ENCODE data around the gene ENOX1. TPM values are rescaled to one million over a fixed set of nuclear protein-coding genes. Genes with fewer than 3 reads are reported as not detected.

Gene ENOX1
- polyA plus RNA-seq, 1 donor, result 3.0 TPM

GRCh38 chr13:43786472-43786765 lies 353 bp downstream of the ENOX1 start:
- DNase-seq, result peak in 1 of 2 donors; percentile 11
- peaks cover 40% of the 10 kb centered on the region for H3K27me3 ChIP-seq (ENCODE audit: control insufficient read depth, insufficient read depth, low read length)
- H3K9me3 ChIP-seq (ENCODE audit: control insufficient read depth, low read depth, low read length), result no peaks in the 10 kb centered on the region
- whole genome bisulfite sequencing (ENCODE audit: insufficient coverage, low lambda C conversion rate), result no CpG with 5 or more reads among the region's 28 CpGs
- H3K27ac ChIP-seq (ENCODE audit: low read length), result peak overlapping the region; percentile 33
- no peaks in the 10 kb centered on the region for H3K36me3 ChIP-seq (ENCODE audit: control insufficient read depth, insufficient read depth, low read length)
- no peaks in the 10 kb centered on the region for H3K4me1 ChIP-seq (ENCODE audit: control insufficient read depth, insufficient read depth, low read length)
- H3K4me3 ChIP-seq (ENCODE audit: low read length), result peak overlapping the region; percentile 48

DNA sequence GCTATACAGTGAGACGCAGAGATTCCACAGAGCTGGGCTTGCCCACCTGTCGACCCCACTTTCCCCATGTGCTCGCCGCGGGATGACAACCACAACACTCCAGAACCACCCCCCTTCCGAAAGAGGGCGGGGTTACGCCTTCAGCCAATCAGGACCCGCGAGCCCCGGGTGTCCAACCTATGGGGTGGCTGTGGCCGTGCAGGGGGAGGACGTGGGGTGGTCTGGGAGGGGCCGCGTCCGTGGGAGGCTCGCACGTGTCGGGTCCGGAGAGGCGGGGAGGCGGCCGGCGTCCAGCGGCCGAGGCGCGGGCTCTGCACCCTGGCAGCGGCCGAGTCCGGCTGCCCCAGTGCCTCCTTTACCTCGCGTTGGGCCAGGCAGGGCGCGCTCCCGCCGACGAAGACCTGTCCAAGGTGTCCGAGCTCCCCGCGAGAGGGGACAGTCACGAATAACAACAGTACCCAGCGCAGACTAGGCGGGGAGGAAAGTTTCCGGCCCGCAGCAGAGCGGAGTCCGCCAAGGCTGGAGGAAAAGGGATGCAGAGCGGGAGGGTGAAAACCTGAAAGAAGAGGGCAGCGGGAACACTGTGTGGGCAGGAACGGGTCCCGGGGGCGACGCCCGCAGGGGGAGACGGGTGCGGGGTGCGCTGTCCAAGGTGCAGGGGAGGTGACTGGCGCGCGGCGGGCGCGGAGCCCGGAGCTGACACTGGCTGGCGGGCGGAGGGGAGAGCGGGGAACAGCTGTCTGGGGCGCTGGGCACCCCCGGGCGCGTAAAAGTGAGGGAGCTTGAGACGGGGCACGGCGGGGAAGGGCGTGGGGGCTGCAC lies 911 bp downstream of the ENOX1 start:
- H3K27me3 ChIP-seq (ENCODE audit: control insufficient read depth, insufficient read depth, low read length), result peaks cover 40% of the 10 kb centered on the region
- peak overlapping the region; percentile 48 for H3K4me3 ChIP-seq (ENCODE audit: low read length)
- no peaks in the 10 kb centered on the region for H3K36me3 ChIP-seq (ENCODE audit: control insufficient read depth, insufficient read depth, low read length)
- no CpG with 5 or more reads among the region's 76 CpGs for WGBS (ENCODE audit: insufficient coverage, low lambda C conversion rate)
- DNase-seq, result peak; percentile 31 to 55
- no peak overlapping the region for H3K27ac ChIP-seq (ENCODE audit: low read length)
- H3K4me1 ChIP-seq (ENCODE audit: control insufficient read depth, insufficient read depth, low read length), result no peaks in the 10 kb centered on the region
- no peaks in the 10 kb centered on the region for H3K9me3 ChIP-seq (ENCODE audit: control insufficient read depth, low read depth, low read length)

- no peak overlapping the region for H3K27ac ChIP-seq (ENCODE audit: low read length)
- no peaks in the 10 kb centered on the region for H3K9me3 ChIP-seq (ENCODE audit: control insufficient read depth, low read depth, low read length)
- H3K36me3 ChIP-seq (ENCODE audit: control insufficient read depth, insufficient read depth, low read length), result no peaks in the 10 kb centered on the region
- H3K4me1 ChIP-seq (ENCODE audit: control insufficient read depth, insufficient read depth, low read length), result no peaks in the 10 kb centered on the region
- 38% methylated on average over 3 of the region's 10 CpGs for WGBS (ENCODE audit: insufficient coverage, low lambda C conversion rate)
- peak in 1 of 2 donors; percentile 7 for DNase-seq
- H3K27me3 ChIP-seq (ENCODE audit: control insufficient read depth, insufficient read depth, low read length), result peaks cover 40% of the 10 kb centered on the region
- H3K4me3 ChIP-seq (ENCODE audit: low read length), result no peak overlapping the region
Measured at GRCh38 chr13:43785261-43785649, 1.5 kb downstream of the ENOX1 start.

- Histone ChIP-seq H3K36me3 (ENCODE audit: control insufficient read depth, insufficient read depth, low read length) (no peaks in the 10 kb centered on the region), H3K27me3 (ENCODE audit: control insufficient read depth, insufficient read depth, low read length) (peaks cover 39% of the 10 kb centered on the region), H3K9me3 (ENCODE audit: control insufficient read depth, low read depth, low read length) (no peaks in the 10 kb centered on the region), H3K27ac (ENCODE audit: low read length) (no peak overlapping the region), H3K4me3 (ENCODE audit: low read length) (no peak overlapping the region), H3K4me1 (ENCODE audit: control insufficient read depth, insufficient read depth, low read length) (no peaks in the 10 kb centered on the region)
- no peak for DNase-seq
- 100% methylated on average over 1 of the region's 1 CpG for WGBS (ENCODE audit: insufficient coverage, low lambda C conversion rate)
Measured at GRCh38 chr13:43784496-43784895, 2.3 kb downstream of the ENOX1 start.

DNA sequence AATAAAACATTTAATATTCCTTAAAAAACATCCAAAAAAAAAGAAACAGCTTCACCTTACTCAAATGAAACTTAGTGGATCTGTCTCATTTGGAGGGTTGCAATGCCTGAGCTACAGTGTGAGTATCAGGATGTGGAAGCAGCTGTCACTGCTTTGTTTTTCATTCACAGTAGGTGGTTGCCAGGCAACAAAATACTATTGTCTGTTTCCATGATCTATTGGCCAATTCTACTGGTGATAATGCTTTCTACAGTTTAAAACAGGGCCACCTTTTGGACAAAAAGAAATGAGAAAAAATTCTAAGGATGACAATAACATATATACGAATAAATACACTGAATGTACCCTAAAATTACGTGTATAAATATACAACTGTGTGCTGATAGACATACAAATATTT lies 3.0 kb downstream of the ENOX1 start:
- WGBS (ENCODE audit: insufficient coverage, low lambda C conversion rate), result 90% methylated on average over 2 of the region's 2 CpGs
- H3K9me3 ChIP-seq (ENCODE audit: control insufficient read depth, low read depth, low read length), result no peaks in the 10 kb centered on the region
- H3K4me1 ChIP-seq (ENCODE audit: control insufficient read depth, insufficient read depth, low read length), result no peaks in the 10 kb centered on the region
- H3K27ac ChIP-seq (ENCODE audit: low read length), result no peak overlapping the region
- peaks cover 35% of the 10 kb centered on the region for H3K27me3 ChIP-seq (ENCODE audit: control insufficient read depth, insufficient read depth, low read length)
- H3K36me3 ChIP-seq (ENCODE audit: control insufficient read depth, insufficient read depth, low read length), result no peaks in the 10 kb centered on the region
- DNase-seq, result peak; percentile 17 to 62
- H3K4me3 ChIP-seq (ENCODE audit: low read length), result no peak overlapping the region

GRCh38 chr13:43782686-43783085 lies 4.1 kb downstream of the ENOX1 start:
- H3K9me3 ChIP-seq (ENCODE audit: control insufficient read depth, low read depth, low read length), result no peaks in the 10 kb centered on the region
- WGBS (ENCODE audit: insufficient coverage, low lambda C conversion rate), result 88% methylated on average over 1 of the region's 1 CpG
- H3K4me1 ChIP-seq (ENCODE audit: control insufficient read depth, insufficient read depth, low read length), result no peaks in the 10 kb centered on the region
- no peak overlapping the region for H3K27ac ChIP-seq (ENCODE audit: low read length)
- H3K36me3 ChIP-seq (ENCODE audit: control insufficient read depth, insufficient read depth, low read length), result no peaks in the 10 kb centered on the region
- no peak for DNase-seq
- no peak overlapping the region for H3K4me3 ChIP-seq (ENCODE audit: low read length)
- H3K27me3 ChIP-seq (ENCODE audit: control insufficient read depth, insufficient read depth, low read length), result peaks cover 24% of the 10 kb centered on the region

DNA sequence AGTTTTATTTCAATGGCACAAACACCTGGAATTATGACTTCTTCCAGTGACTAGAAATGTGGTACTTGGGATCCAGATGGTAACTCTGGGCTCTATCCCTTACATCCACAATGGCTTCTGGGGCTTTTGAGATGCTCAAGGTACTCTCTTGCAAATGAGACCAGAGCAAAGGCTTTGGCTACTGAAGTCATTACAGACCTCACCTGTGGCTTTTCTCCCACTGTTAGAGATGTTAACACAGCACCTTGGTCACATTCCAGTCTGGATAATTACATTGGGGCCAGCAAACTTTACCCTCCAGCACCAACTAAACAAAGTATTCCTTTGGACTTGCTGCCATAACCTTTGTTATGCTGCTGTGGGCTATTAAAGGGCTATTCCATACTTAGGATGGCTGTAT lies 6.1 kb downstream of the ENOX1 start:
- H3K27ac ChIP-seq (ENCODE audit: low read length), result no peak overlapping the region
- H3K9me3 ChIP-seq (ENCODE audit: control insufficient read depth, low read depth, low read length), result no peaks in the 10 kb centered on the region
- no peak overlapping the region for H3K4me3 ChIP-seq (ENCODE audit: low read length)
- no peaks in the 10 kb centered on the region for H3K4me1 ChIP-seq (ENCODE audit: control insufficient read depth, insufficient read depth, low read length)
- no peak for DNase-seq
- peaks cover 6% of the 10 kb centered on the region for H3K27me3 ChIP-seq (ENCODE audit: control insufficient read depth, insufficient read depth, low read length)
- H3K36me3 ChIP-seq (ENCODE audit: control insufficient read depth, insufficient read depth, low read length), result no peaks in the 10 kb centered on the region

DNA sequence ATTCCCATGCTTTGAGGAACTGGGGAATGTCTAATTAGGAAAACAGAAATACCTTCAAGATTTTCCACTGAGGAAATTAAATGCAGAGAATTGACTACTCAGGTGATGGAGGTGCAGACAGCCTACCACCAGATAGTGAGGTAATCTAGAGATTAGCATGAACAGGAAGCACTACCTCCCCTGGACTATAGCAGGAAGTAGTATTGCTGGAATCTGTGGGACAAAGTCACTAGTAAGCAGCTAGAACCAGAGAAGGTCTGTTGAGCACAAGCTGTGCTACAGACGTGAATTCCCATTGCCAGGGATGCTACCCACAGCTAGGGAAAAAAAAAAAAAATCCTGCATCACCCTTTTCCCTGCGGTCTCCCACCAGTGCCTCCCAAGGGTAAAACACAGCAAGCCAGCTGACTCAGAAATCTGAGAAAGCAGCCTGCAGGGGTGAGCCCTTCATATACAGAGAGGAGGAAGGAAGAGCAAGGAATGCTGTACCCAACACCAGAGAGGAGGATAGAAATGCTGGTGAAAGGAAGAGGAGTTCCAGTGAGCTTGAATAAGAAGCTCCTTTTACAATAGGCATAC lies 10.2 kb downstream of the ENOX1 start:
- no peak for DNase-seq
- WGBS (ENCODE audit: insufficient coverage, low lambda C conversion rate), result 100% methylated on average over 1 of the region's 2 CpGs
- Histone ChIP-seq H3K27me3 (ENCODE audit: control insufficient read depth, insufficient read depth, low read length) (no peaks in the 10 kb centered on the region), H3K36me3 (ENCODE audit: control insufficient read depth, insufficient read depth, low read length) (no peaks in the 10 kb centered on the region), H3K4me1 (ENCODE audit: control insufficient read depth, insufficient read depth, low read length) (no peaks in the 10 kb centered on the region), H3K27ac (ENCODE audit: low read length) (no peak overlapping the region), H3K4me3 (ENCODE audit: low read length) (no peak overlapping the region), H3K9me3 (ENCODE audit: control insufficient read depth, low read depth, low read length) (no peaks in the 10 kb centered on the region)

GRCh38 chr13:43776006-43776405 lies 10.8 kb downstream of the ENOX1 start:
- DNase-seq, result no peak
- Histone ChIP-seq H3K27me3 (ENCODE audit: control insufficient read depth, insufficient read depth, low read length) (no peaks in the 10 kb centered on the region), H3K9me3 (ENCODE audit: control insufficient read depth, low read depth, low read length) (no peaks in the 10 kb centered on the region), H3K4me3 (ENCODE audit: low read length) (no peak overlapping the region), H3K36me3 (ENCODE audit: control insufficient read depth, insufficient read depth, low read length) (no peaks in the 10 kb centered on the region), H3K4me1 (ENCODE audit: control insufficient read depth, insufficient read depth, low read length) (no peaks in the 10 kb centered on the region), H3K27ac (ENCODE audit: low read length) (no peak overlapping the region)
- 100% methylated on average over 1 of the region's 2 CpGs for WGBS (ENCODE audit: insufficient coverage, low lambda C conversion rate)

DNA sequence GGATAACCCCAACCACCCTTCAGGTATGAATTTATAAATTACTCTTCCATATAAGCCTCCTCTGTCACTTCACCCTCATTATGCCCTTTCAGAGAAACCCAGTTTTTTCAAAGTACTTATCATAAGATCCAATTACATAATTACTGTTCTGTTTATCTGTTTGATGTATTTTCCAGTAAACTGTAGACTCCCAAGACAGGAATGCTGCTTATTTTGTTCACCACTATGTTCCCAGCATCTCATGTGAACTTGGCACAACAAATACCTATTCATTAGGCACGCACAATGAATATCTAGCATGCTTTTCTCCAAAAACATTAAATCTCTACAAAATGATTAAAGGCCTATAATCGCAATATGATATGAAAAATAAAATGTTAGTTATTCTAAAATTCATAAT lies 13.2 kb downstream of the ENOX1 start:
- no peak for DNase-seq
- no peaks in the 10 kb centered on the region for H3K9me3 ChIP-seq (ENCODE audit: control insufficient read depth, low read depth, low read length)
- no CpG with 5 or more reads among the region's 2 CpGs for WGBS (ENCODE audit: insufficient coverage, low lambda C conversion rate)
- no peaks in the 10 kb centered on the region for H3K27me3 ChIP-seq (ENCODE audit: control insufficient read depth, insufficient read depth, low read length)
- H3K27ac ChIP-seq (ENCODE audit: low read length), result no peak overlapping the region
- H3K4me3 ChIP-seq (ENCODE audit: low read length), result no peak overlapping the region
- no peaks in the 10 kb centered on the region for H3K4me1 ChIP-seq (ENCODE audit: control insufficient read depth, insufficient read depth, low read length)
- H3K36me3 ChIP-seq (ENCODE audit: control insufficient read depth, insufficient read depth, low read length), result no peaks in the 10 kb centered on the region

- Histone ChIP-seq H3K27ac (ENCODE audit: low read length) (no peak overlapping the region), H3K27me3 (ENCODE audit: control insufficient read depth, insufficient read depth, low read length) (no peaks in the 10 kb centered on the region), H3K4me3 (ENCODE audit: low read length) (no peak overlapping the region), H3K36me3 (ENCODE audit: control insufficient read depth, insufficient read depth, low read length) (no peaks in the 10 kb centered on the region), H3K9me3 (ENCODE audit: control insufficient read depth, low read depth, low read length) (no peaks in the 10 kb centered on the region), H3K4me1 (ENCODE audit: control insufficient read depth, insufficient read depth, low read length) (no peaks in the 10 kb centered on the region)
- no CpG with 5 or more reads among the region's 3 CpGs for WGBS (ENCODE audit: insufficient coverage, low lambda C conversion rate)
- no peak for DNase-seq
Measured at GRCh38 chr13:43770871-43771270, 15.9 kb downstream of the ENOX1 start.

All from large intestine (tissue), 3 donors.